GM12878 (cell line): ENCODE measurements around the gene FAM120A. TPM values are rescaled to one million over a fixed set of nuclear protein-coding genes. Genes with fewer than 3 reads are reported as not detected.

Source experiments
- ATAC-seq: fragments of 200-7000 bp; cut with Tn5 transposase; 3 replicates; pipeline ENCODE4 v1.9.1; 2020; ENCODE audit warnings: mild to moderate bottlenecking, moderate library complexity
- BruUV-seq: library from RNA; stranded (reverse); fragments of 400-500 nt; replicated peaks from 2 replicates; lab custom pipeline; 2021; lab: Mats Ljungman, UMichigan
- CTCF ChIA-PET: fragments of 300-600 bp; sonication (Branson Sonifier 250); formaldehyde crosslinking; extraction: SDS; loops from one replicate; lab custom pipeline; 2021; ENCODE audit warnings: inconsistent platforms; lab: Yijun Ruan, JAX
- POLR2A ChIA-PET: fragments of 350-600 bp; formaldehyde crosslinking; extraction: SDS; loops from one replicate; lab custom pipeline; 2021; ENCODE audit warnings: inconsistent platforms; lab: Charles Lee
- RAD21 ChIA-PET: fragments of 300-600 bp; sonication (Branson Sonifier 250); formaldehyde crosslinking; loops from one replicate; lab custom pipeline; 2023; ENCODE audit warnings: antibody characterized with exemption; ENCODE audit not compliant: unreplicated experiment; lab: Charles Lee
- SMC1A ChIA-PET: fragments of 300-600 bp; sonication (Branson Sonifier 250); formaldehyde crosslinking; loops from one replicate; lab custom pipeline; 2023; ENCODE audit not compliant: unreplicated experiment, uncharacterized antibody; lab: Charles Lee
- DNase-seq: peaks from one replicate; pipeline ENCODE4 v3.0.0-alpha.2; 2011; ENCODE audit warnings: low read depth, low spot score
- FAIRE-seq: peaks from 3 replicates; lab custom pipeline; 2011; peaks lifted over from hg19 to GRCh38; lab: Jason Lieb, UNC
- H2AFZ ChIP-seq: 2 replicates; pipeline ENCODE4 v1.6.0; 2011; ENCODE audit warnings: low read depth, low read length, control low read depth; ENCODE audit not compliant: control insufficient read depth
- H3K27ac ChIP-seq: 2 replicates; pipeline ENCODE4 v1.5.1; 2011; ENCODE audit warnings: control low read depth; ENCODE audit not compliant: control insufficient read depth, insufficient read depth
- H3K27me3 ChIP-seq, 2 experiments: replicated peaks in 1 of 2; 2 replicates each; pipeline versions ENCODE4 v1.6.0 to v1.6.1; 2011; ENCODE audit warnings: low read length in 1 of 2; ENCODE audit not compliant: control insufficient read depth in 2 of 2, insufficient read depth in 2 of 2
- H3K36me3 ChIP-seq, 2 experiments: 2 replicates each; pipeline ENCODE4 v1.5.1; 2011; ENCODE audit warnings: low read length in 1 of 2; ENCODE audit not compliant: control insufficient read depth in 2 of 2, insufficient read depth in 2 of 2
- H3K4me1 ChIP-seq: 2 replicates; pipeline ENCODE4 v1.6.1; 2011; ENCODE audit warnings: mild to moderate bottlenecking, low read length, moderate library complexity, mixed read lengths; ENCODE audit not compliant: control insufficient read depth, insufficient read depth
- H3K4me2 ChIP-seq: 2 replicates; pipeline ENCODE4 v1.6.0; 2011; ENCODE audit warnings: control low read depth; ENCODE audit not compliant: control insufficient read depth, insufficient read depth
- H3K4me3 ChIP-seq: fragments of 200-600 bp; sonication (generic); 2 replicates; pipeline ENCODE4 v1.5.1; 2016
- H3K79me2 ChIP-seq: 2 replicates; pipeline ENCODE4 v1.6.0; 2011; ENCODE audit warnings: low read length; ENCODE audit not compliant: control insufficient read depth, insufficient read depth
- H3K9ac ChIP-seq: 2 replicates; pipeline ENCODE4 v1.8.0; 2011; ENCODE audit warnings: low read length, control low read depth, mixed read lengths; ENCODE audit not compliant: control insufficient read depth, insufficient read depth
- H3K9me3 ChIP-seq: replicated peaks from 3 replicates; pipeline ENCODE4 v1.5.1; 2011; ENCODE audit warnings: mild to moderate bottlenecking, low read length; ENCODE audit not compliant: control insufficient read depth, insufficient read depth
- H4K20me1 ChIP-seq: 2 replicates; pipeline ENCODE4 v1.6.0; 2011; ENCODE audit not compliant: control insufficient read depth, insufficient read depth
- BHLHE40 ChIP-seq, 2 experiments: fragments of 450-650 bp in 1 of 2; IDR thresholded peaks; 2 replicates each; pipeline ENCODE4 v1.6.1; 2011 to 2017; ENCODE audit warnings: low read depth in 2 of 2, borderline replicate concordance in 1 of 2, improper control_type of control experiment in 1 of 2, low read length in 1 of 2, mild to moderate bottlenecking in 1 of 2
- BMI1 ChIP-seq: fragments of 450-650 bp; IDR thresholded peaks from 2 replicates; pipeline ENCODE4 v1.6.1; 2016; ENCODE audit warnings: mild to moderate bottlenecking, moderate library complexity, borderline replicate concordance
- ETV6 ChIP-seq, 2 experiments: fragments of 450-650 bp in 1 of 2; IDR thresholded peaks in 1 of 2; conservative IDR thresholded peaks in 1 of 2; 2 replicates each; pipeline ENCODE4 v1.6.1; 2014; ENCODE audit warnings: antibody characterized with exemption in 1 of 2, borderline replicate concordance in 1 of 2, low read depth in 1 of 2, mild to moderate bottlenecking in 1 of 2, moderate library complexity in 1 of 2
- HDAC2 ChIP-seq: fragments of 200-600 bp; sonication (generic); IDR thresholded peaks from 2 replicates; pipeline ENCODE4 v1.6.1; 2017
- NFYB ChIP-seq: IDR thresholded peaks from 2 replicates; pipeline ENCODE4 v1.6.1; 2011; ENCODE audit warnings: low read depth, mild to moderate bottlenecking, low read length, improper control_type of control experiment, moderate library complexity; ENCODE audit not compliant: insufficient read depth
- NR2F1 ChIP-seq: fragments of 450-650 bp; conservative IDR thresholded peaks from 2 replicates; pipeline ENCODE4 v1.6.1; 2017; ENCODE audit warnings: mild to moderate bottlenecking
- POU2F2 ChIP-seq: IDR thresholded peaks from 3 replicates; pipeline ENCODE4 v1.6.1; 2011; ENCODE audit warnings: low read depth, mild to moderate bottlenecking, low read length, borderline replicate concordance
- TAF1 ChIP-seq: IDR thresholded peaks from 2 replicates; pipeline ENCODE4 v1.6.1; 2011; ENCODE audit warnings: mild to moderate bottlenecking, low read depth, low read length, borderline replicate concordance
- TCF12 ChIP-seq: IDR thresholded peaks from 2 replicates; pipeline ENCODE4 v1.6.1; 2011; ENCODE audit warnings: low read depth, mild to moderate bottlenecking, low read length
- WGBS: methylation state at CpG from one replicate; pipeline ENCODE4 v1.1.6; 2016; ENCODE audit warnings: low lambda C conversion rate; ENCODE audit not compliant: insufficient replicate concordance, insufficient coverage; ENCODE audit errors: missing lambda C conversion rate; 5-methylcytosine and 5-hydroxymethylcytosine counted together
- in situ Hi-C: fragments of 300-500 bp; cut with MboI; formaldehyde crosslinking; loops from 9 replicates; pipeline ENCODE4 v1.14.3; 2018; ENCODE audit warnings: mixed read lengths
- intact Hi-C: fragments of 100-400 bp; cut with micrococcal nuclease; formaldehyde crosslinking; loops from one replicate; pipeline ENCODE4 v1.14.2; 2022; ENCODE audit not compliant: unreplicated experiment
- polyA plus RNA-seq, 11 experiments: library from polyadenylated mRNA; depleted of rRNA in 4 of 11; unstranded in 6 of 11; stranded (reverse) in 5 of 11; fragments of >200 nt; fragmentation: Nextera tagmentation in 4 of 11; fragmentation: Illumina TruSeq in 1 of 11; extraction: Ambion mirVana in 4 of 11; extraction: Trizol in 1 of 11; gene quantifications; 1 replicate in 1 of 11; 2 replicates in 10 of 11; pipeline versions ENCODE4 v1.2.1 to v1.2.3, GENCODE V29; 2011 to 2016; ENCODE audit warnings: inconsistent platforms in 2 of 11, missing spikeins in 2 of 11, low read depth in 1 of 11
- total RNA-seq, 4 experiments: library from RNA; depleted of rRNA in 3 of 4; stranded (reverse); fragments of >200 nt in 3 of 4; fragmentation: Illumina TruSeq in 1 of 4; extraction: Trizol in 1 of 4; gene quantifications; 2 replicates each; pipeline versions ENCODE4 v1.2.1 to v1.2.3, GENCODE V29; 2013 to 2021
- TF ChIP-seq, protein P1 (sequence below): fragments of 450-650 bp; formaldehyde crosslinking; IDR thresholded peaks from 2 replicates; pipeline ENCODE4 v1.4.0; 2022; ENCODE audit warnings: mild to moderate bottlenecking, moderate library complexity
- TF ChIP-seq, protein P2 (sequence below): fragments of 450-650 bp; IDR thresholded peaks from 2 replicates; pipeline ENCODE4 v1.6.1; 2017; ENCODE audit warnings: mild to moderate bottlenecking, low read depth, inconsistent platforms; ENCODE audit not compliant: poor library complexity, severe bottlenecking
- TF ChIP-seq, protein P3 (sequence below): fragments of 150-350 bp; IDR thresholded peaks from 2 replicates; pipeline ENCODE4 v1.6.1; 2016; ENCODE audit warnings: low read depth, low read length

The FAM120A gene
- total and polyA plus RNA-seq, 10 of the 15 experiments (the other 5 are each of a cell fraction or from before 2014, with no cell fraction given), result 13.1 to 89.6 (median 52.5) TPM

DNA sequence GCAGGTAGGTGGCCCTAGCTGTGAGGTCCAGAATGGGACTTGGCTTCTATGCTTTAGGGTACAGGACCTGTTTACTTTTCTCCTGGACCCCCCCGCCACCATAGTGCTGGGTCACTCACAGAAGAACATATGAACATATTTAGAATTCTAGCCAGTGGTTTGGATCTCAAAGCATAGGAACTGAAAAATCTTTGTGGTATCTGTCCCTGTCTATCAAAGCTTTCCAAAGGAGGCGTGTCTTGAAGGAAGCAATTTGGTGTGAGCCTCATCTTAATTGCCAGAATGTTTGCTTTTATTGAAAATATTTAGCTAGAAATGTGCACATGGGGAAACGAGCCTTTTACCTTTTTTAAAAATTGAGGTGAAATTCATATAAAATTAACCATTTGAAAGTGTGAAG is 131.1 kb downstream of the FAM120A start (continued):
- TF ChIP-seq, protein P1, sequence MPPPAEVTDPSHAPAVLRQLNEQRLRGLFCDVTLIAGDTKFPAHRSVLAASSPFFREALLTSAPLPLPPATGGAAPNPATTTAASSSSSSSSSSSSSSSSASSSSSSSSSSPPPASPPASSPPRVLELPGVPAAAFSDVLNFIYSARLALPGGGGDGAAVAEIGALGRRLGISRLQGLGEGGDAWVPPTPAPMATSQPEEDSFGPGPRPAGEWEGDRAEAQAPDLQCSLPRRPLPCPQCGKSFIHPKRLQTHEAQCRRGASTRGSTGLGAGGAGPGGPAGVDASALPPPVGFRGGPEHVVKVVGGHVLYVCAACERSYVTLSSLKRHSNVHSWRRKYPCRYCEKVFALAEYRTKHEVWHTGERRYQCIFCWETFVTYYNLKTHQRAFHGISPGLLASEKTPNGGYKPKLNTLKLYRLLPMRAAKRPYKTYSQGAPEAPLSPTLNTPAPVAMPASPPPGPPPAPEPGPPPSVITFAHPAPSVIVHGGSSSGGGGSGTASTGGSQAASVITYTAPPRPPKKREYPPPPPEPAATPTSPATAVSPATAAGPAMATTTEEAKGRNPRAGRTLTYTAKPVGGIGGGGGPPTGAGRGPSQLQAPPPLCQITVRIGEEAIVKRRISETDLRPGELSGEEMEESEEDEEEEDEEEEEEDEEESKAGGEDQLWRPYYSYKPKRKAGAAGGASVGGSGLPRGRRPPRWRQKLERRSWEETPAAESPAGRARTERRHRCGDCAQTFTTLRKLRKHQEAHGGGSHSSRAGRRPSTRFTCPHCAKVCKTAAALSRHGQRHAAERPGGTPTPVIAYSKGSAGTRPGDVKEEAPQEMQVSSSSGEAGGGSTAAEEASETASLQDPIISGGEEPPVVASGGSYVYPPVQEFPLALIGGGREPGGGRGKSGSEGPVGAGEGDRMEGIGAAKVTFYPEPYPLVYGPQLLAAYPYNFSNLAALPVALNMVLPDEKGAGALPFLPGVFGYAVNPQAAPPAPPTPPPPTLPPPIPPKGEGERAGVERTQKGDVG (CRISPR knock-in tag), result no peak
- TF ChIP-seq, protein P2, sequence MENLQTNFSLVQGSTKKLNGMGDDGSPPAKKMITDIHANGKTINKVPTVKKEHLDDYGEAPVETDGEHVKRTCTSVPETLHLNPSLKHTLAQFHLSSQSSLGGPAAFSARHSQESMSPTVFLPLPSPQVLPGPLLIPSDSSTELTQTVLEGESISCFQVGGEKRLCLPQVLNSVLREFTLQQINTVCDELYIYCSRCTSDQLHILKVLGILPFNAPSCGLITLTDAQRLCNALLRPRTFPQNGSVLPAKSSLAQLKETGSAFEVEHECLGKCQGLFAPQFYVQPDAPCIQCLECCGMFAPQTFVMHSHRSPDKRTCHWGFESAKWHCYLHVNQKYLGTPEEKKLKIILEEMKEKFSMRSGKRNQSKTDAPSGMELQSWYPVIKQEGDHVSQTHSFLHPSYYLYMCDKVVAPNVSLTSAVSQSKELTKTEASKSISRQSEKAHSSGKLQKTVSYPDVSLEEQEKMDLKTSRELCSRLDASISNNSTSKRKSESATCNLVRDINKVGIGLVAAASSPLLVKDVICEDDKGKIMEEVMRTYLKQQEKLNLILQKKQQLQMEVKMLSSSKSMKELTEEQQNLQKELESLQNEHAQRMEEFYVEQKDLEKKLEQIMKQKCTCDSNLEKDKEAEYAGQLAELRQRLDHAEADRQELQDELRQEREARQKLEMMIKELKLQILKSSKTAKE, result no peak
- TF ChIP-seq HDAC2 (no peak), BHLHE40 (IDR thresholded peaks at IDR 0.05; ENCODE audit: borderline replicate concordance in 1 of 2, low read depth in 2 of 2, low read length in 1 of 2) (no peak), TCF12 (no peak)

DNA sequence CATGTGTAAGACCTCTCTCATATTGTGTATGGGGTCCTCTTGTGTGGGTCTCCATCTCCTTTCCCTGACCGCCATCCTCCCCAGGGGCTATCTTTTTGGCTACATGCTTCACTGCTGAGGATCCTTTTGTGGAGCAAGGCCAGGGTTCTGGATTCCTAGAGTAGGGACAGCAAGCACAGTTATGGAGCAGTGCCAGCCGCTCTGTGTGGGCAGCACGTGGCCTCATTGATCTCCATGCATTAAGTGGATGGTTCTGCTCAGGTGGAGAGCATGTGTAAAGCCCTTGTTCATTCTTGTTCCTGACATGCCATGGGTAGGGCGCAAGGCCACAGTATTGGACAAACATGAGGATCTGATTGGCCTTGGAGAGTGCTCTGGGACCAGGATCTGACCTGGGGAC is 133.8 kb downstream of the FAM120A start:
- no peak for DNase-seq
- ChIA-PET POLR2A (no interaction called here), CTCF (no interaction called here), SMC1A (no interaction called here), RAD21 (no interaction called here)
- no peak overlapping the region for H3K4me2 ChIP-seq
- H3K36me3 ChIP-seq, result no peaks in the 10 kb centered on the region
- no TSS peak for BruUV-seq
- ATAC-seq, result no peak
- no peak overlapping the region for H3K9ac ChIP-seq
- no peaks in the 10 kb centered on the region; the same call in 1 of the 2 replicates for H3K79me2 ChIP-seq
- no peaks in the 10 kb centered on the region for H3K4me1 ChIP-seq
- no peak overlapping the region for H3K4me3 ChIP-seq
- intact Hi-C loops, result no loop called here
- no peak overlapping the region for H2AFZ ChIP-seq
- no peaks in the 10 kb centered on the region for H3K27me3 ChIP-seq
- no peak for FAIRE-seq
- H4K20me1 ChIP-seq, result no peaks in the 10 kb centered on the region
- no peak overlapping the region for H3K27ac ChIP-seq
- 88% methylated on average over 4 of the region's 4 CpGs for WGBS
- peaks cover 2% of the 10 kb centered on the region; the same call in 2 of the 3 replicates for H3K9me3 ChIP-seq
- in situ Hi-C loops, result no loop called here
- TF ChIP-seq BMI1 (no peak), NFYB (no peak), ETV6 (conservative IDR thresholded peaks at IDR 0.05 in 1 of 2, IDR thresholded peaks at IDR 0.05 in 1 of 2; ENCODE audit: borderline replicate concordance in 1 of 2, low read depth in 1 of 2) (no peak), TAF1 (no peak), NR2F1 (no peak), POU2F2 (no peak)
- TF ChIP-seq, protein P3, sequence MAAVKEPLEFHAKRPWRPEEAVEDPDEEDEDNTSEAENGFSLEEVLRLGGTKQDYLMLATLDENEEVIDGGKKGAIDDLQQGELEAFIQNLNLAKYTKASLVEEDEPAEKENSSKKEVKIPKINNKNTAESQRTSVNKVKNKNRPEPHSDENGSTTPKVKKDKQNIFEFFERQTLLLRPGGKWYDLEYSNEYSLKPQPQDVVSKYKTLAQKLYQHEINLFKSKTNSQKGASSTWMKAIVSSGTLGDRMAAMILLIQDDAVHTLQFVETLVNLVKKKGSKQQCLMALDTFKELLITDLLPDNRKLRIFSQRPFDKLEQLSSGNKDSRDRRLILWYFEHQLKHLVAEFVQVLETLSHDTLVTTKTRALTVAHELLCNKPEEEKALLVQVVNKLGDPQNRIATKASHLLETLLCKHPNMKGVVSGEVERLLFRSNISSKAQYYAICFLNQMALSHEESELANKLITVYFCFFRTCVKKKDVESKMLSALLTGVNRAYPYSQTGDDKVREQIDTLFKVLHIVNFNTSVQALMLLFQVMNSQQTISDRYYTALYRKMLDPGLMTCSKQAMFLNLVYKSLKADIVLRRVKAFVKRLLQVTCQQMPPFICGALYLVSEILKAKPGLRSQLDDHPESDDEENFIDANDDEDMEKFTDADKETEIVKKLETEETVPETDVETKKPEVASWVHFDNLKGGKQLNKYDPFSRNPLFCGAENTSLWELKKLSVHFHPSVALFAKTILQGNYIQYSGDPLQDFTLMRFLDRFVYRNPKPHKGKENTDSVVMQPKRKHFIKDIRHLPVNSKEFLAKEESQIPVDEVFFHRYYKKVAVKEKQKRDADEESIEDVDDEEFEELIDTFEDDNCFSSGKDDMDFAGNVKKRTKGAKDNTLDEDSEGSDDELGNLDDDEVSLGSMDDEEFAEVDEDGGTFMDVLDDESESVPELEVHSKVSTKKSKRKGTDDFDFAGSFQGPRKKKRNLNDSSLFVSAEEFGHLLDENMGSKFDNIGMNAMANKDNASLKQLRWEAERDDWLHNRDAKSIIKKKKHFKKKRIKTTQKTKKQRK, result no peak
